GM19328 (cell line): ENCODE measurements around the gene RANBP10.

ENCODE experiments used
- ATAC-seq: cut with Tn5 transposase; IDR thresholded peaks from one replicate; pipeline ENCODE4 v1.9.1; 2021; ENCODE audit warnings: mild to moderate bottlenecking, moderate library complexity; ENCODE audit not compliant: unreplicated experiment

The RANBP10 gene

GRCh38 chr16:67679935-67680897, 126.1 kb downstream of the RANBP10 start:
- no peak for ATAC-seq

DNA sequence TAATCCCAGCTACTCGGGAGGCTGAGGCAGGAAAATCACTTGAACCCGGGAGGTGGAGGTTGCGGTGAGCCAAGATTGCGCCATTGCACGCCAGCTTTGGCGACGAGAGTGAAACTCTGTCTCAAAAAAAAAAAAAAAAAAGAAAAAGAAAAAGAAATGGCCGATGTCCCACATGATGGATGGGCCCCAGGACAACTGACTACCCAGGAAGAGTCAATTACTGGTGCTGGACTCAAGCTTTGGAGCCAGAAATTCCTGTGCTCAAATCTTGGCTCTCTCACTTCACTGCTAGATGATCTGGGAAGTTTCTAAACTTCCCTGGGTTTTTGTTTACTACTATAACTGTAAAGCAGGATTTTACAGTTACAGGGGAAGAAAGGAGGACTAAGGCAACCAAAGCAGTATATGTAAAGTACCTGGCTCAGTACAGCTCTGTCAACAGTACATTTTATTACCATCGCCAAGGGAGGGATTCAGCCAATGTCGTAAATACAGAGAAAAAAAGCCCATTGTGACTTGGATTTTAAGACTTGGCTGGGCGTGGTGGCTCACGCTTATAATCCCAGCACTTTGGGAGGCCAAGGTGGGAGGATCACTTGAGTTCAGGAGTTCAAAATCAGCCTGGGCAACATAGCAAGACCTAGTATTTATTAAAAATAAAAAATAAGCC, 127.9 kb downstream of the RANBP10 start:
- no peak for ATAC-seq

DNA sequence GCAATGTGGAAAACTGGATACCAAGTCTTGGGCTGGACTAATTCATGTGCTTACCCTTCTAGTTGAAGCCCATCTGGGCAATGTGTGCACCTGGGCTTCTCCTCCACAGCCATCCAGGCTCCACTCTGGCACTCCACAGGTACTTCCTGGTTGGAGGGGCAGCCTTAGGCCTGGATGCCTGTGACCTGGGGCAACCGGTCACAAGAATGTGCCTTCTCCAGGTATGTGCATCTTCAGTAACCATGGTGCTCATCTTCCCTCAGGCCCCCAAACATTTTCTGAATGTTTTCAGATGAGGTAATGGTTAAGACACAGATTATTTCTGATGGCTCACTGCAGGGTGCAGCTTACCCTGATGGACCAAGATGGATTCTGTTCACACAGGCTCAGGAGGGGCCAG, 128.6 kb downstream of the RANBP10 start:
- ATAC-seq: no peak

- no peak for ATAC-seq
These were observed 129.4 kb downstream of the RANBP10 start for GRCh38 chr16:67676939-67677338.

GRCh38 chr16:67676516-67676915, 129.8 kb downstream of the RANBP10 start:
- ATAC-seq: no peak

DNA sequence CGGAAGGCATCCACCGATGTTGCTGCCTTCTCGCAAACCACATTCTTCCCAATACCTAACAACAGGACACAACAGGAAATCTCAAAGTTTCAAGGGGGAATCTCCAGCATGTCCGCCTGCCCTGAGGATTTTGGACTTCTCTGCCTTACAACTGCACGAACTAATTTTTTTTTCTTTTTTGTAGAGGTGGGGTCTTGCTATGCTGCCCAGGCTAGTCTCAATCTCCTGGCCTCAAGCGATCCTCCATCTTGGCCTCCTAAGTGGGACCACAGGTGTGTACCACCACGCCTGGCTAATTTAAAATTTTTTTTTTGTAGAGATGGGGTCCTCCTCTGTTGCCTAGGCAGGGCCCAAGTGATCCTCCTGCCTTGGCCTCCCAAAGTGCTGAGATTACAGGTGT, 130.4 kb downstream of the RANBP10 start:
- no peak for ATAC-seq

DNA sequence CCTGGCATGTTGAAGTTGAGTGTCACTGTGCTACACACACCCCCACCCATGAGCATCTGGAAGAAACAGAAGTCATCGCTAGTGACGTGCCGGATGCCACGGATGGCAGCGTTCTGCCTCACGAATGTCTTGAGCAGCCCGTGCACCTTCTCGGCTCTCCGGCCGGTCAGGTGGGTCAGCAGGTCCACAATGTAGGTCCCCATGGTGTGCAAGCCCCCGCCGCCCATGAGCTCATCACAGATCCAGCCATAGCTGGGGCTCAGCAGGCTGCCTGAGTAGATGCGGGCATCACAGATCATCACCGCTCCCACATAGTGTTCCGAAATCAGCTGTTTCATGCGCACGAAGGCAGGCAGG, 130.8 kb downstream of the RANBP10 start:
- ATAC-seq: no peak

GRCh38 chr16:67674851-67675578, 131.3 kb downstream of the RANBP10 start:
- ATAC-seq: no peak

- ATAC-seq: no peak
These were observed 132.4 kb downstream of the RANBP10 start for GRCh38 chr16:67673712-67674580.
